DOHH2 (cell line): ENCODE results near the gene C22orf23.
"Not testable (repeated sequence)": the region's sequence is repeated elsewhere in the genome, so short reads cannot be mapped to it uniquely, and the experiment has no call there.

Experiments
- H3F3A ChIP-seq: fragments of 200-600 bp; sonication (generic), shearing (Covaris generic); 2 replicates; pipeline ENCODE4 v1.6.0; 2016; ENCODE audit warnings: antibody characterized with exemption, mild to moderate bottlenecking; ENCODE audit not compliant: control insufficient read depth, insufficient read depth
- H3K27ac ChIP-seq: fragments of 200-600 bp; sonication (generic); 2 replicates; pipeline ENCODE4 v1.5.1; 2014; ENCODE audit warnings: low read depth, mild to moderate bottlenecking, low read length, moderate library complexity
- H3K27me3 ChIP-seq: fragments of 200-600 bp; sonication (generic); 2 replicates; pipeline ENCODE4 v1.6.1; 2014; ENCODE audit warnings: mild to moderate bottlenecking, low read length, mixed read lengths; ENCODE audit not compliant: control insufficient read depth
- H3K36me3 ChIP-seq: fragments of 200-600 bp; sonication (generic); 2 replicates; pipeline ENCODE4 v1.6.1; 2014; ENCODE audit warnings: mild to moderate bottlenecking, low read length, moderate library complexity, mixed read lengths; ENCODE audit not compliant: control insufficient read depth
- H3K4me1 ChIP-seq: fragments of 200-600 bp; sonication (generic); 2 replicates; pipeline ENCODE4 v1.6.1; 2014; ENCODE audit warnings: mild to moderate bottlenecking, low read length, mixed read lengths; ENCODE audit not compliant: control insufficient read depth
- H3K4me2 ChIP-seq: fragments of 200-600 bp; sonication (generic); 2 replicates; pipeline ENCODE4 v1.6.0; 2014; ENCODE audit warnings: mild to moderate bottlenecking, low read length, moderate library complexity
- H3K4me3 ChIP-seq: fragments of 200-600 bp; sonication (generic); 2 replicates; pipeline ENCODE4 v1.5.1; 2014; ENCODE audit warnings: mild to moderate bottlenecking, low read length, mixed read lengths
- H3K79me2 ChIP-seq: fragments of 200-600 bp; sonication (generic); 2 replicates; pipeline ENCODE4 v1.6.1; 2014; ENCODE audit warnings: mild to moderate bottlenecking, low read length, mixed read lengths; ENCODE audit not compliant: control insufficient read depth
- H3K9me2 ChIP-seq: fragments of 200-600 bp; sonication (generic); replicated peaks from 2 replicates; pipeline ENCODE4 v1.6.1; 2014; ENCODE audit warnings: mild to moderate bottlenecking, low read length, mixed read lengths; ENCODE audit not compliant: control insufficient read depth
- H3K9me3 ChIP-seq: fragments of 200-600 bp; sonication (generic); 2 replicates; pipeline ENCODE4 v1.6.1; 2014; ENCODE audit warnings: antibody characterized with exemption, low read length, mixed read lengths; ENCODE audit not compliant: control insufficient read depth, insufficient read depth
- H4K20me1 ChIP-seq: fragments of 200-600 bp; sonication (generic); 2 replicates; pipeline ENCODE4 v1.6.0; 2014; ENCODE audit warnings: low read depth, mild to moderate bottlenecking, antibody characterized with exemption, low read length, moderate library complexity; ENCODE audit not compliant: control insufficient read depth, insufficient read depth
- CTCF ChIP-seq: fragments of 200-600 bp; sonication (generic); IDR thresholded peaks from one replicate; pipeline ENCODE4 v1.5.1; 2014; ENCODE audit warnings: antibody characterized with exemption, mild to moderate bottlenecking, low read depth, low read length; ENCODE audit not compliant: poor library complexity, severe bottlenecking
- EZH2phosphoT487 ChIP-seq: fragments of 200-600 bp; sonication (generic); IDR thresholded peaks from 2 replicates; pipeline ENCODE4 v1.6.1; 2017; ENCODE audit warnings: borderline replicate concordance, mild to moderate bottlenecking, antibody characterized with exemption, low read length, moderate library complexity, mixed read lengths

C22orf23 gene

GRCh38 chr22:37952629-37953028, 772 bp downstream of the C22orf23 start:
- not testable (repeated sequence) for H3K9me2 ChIP-seq, H3K9me3 ChIP-seq, H4K20me1 ChIP-seq, H3F3A ChIP-seq, H3K27ac ChIP-seq
- Histone ChIP-seq H3K27me3 (peaks cover 12% of the 10 kb centered on the region), H3K36me3 (peaks cover 13% of the 10 kb centered on the region), H3K4me3 (peak overlapping the region; percentile 82), H3K4me1 (peaks cover 16% of the 10 kb centered on the region), H3K4me2 (peak overlapping the region; percentile 90), H3K79me2 (peaks cover 37% of the 10 kb centered on the region)
- TF ChIP-seq EZH2phosphoT487 = peak; percentile 30; the same call in 1 of the 2 replicates

DNA sequence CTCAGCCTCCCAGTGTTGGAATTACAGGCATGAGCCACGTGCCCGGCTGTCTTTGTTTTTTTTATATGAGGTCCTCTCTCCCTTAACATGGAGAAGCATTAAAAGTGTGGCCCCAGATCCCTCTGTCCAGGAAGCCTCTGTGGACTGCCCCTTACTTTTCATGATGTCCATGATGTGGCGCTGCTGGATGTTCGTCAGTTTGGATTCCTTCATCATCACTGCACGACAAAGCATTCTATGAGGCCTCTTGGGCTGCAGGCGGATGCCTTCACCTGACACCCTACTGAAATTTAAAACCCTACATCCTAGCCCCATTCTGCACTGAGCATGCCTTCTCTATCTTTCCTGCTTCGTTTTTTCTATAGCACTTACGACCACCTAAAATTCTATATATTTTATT, 2.1 kb downstream of the C22orf23 start:
- no peaks in the 10 kb centered on the region for H3K36me3 ChIP-seq
- H3K4me2 ChIP-seq = no peak overlapping the region
- no peak overlapping the region for H3K4me3 ChIP-seq
- TF ChIP-seq EZH2phosphoT487 = no peak
- no peak for TF ChIP-seq CTCF
- peaks cover 16% of the 10 kb centered on the region for H3K4me1 ChIP-seq
- no peak overlapping the region for H3K27ac ChIP-seq
- peaks cover 26% of the 10 kb centered on the region for H3K79me2 ChIP-seq
- no peaks in the 10 kb centered on the region for H3K9me2 ChIP-seq
- H4K20me1 ChIP-seq = no peaks in the 10 kb centered on the region
- H3F3A ChIP-seq = no peaks in the 10 kb centered on the region
- peaks cover 12% of the 10 kb centered on the region for H3K27me3 ChIP-seq
- H3K9me3 ChIP-seq = no peaks in the 10 kb centered on the region

DNA sequence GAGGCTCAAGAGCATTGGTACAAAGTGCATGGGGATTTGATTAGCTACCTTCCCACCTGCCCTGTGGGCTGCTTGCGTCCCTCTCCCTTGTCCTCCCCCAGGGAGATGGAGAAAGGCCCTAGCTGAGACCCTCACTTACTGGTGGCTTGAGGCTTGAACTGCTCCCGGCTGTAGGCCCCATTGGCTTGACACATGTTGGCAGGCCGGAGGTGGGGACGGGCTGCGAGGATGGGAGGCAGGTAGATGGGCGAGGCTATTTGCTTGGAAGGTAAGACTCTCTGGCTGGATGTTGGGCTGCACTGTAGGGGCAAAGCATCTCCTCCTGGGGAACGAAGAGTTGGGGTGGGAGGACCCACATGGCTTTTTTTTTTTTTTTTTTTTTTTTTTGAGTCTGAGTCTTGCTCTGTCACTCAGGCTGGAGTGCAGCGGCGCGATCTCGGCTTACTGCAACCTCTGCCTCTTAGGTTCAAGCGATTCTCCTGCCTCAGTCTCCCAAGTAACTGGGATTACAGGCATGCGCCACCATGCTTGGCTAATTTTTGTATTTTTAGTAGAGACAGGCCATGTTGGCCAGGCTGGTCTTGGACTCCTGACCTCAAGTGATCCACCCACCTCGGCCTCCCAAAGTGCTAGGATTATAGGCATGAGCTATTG, 6.1 kb downstream of the C22orf23 start:
- H3K4me1 ChIP-seq, H3K9me2 ChIP-seq, H3F3A ChIP-seq, H3K27ac ChIP-seq, H3K79me2 ChIP-seq, H3K9me3 ChIP-seq, H3K27me3 ChIP-seq, H3K4me3 ChIP-seq, H3K36me3 ChIP-seq, H4K20me1 ChIP-seq, H3K4me2 ChIP-seq: not testable (repeated sequence)

DNA sequence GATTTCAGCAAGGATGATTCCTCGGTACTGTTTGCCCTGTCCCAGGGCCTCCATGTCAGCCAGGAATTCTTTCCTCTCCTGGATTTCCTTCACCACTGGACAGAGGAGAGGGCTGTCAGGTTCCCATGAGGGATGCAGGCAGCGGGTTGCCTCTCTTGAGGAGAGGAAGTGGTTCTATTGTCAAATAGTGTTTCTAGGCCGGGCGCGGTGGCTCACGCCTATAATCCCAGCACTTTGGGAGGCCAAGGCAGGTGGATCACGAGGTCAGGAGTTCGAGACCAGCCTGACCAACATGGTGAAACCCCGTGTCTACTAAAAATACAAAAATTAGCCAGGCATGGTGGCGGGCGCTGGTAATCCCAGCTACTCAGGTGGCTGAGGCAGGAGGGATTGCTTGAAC, 9.0 kb downstream of the C22orf23 start:
- not testable (repeated sequence) for H3K36me3 ChIP-seq, H3K27ac ChIP-seq, H3K4me3 ChIP-seq, H3K9me3 ChIP-seq, H3K79me2 ChIP-seq, H4K20me1 ChIP-seq, H3F3A ChIP-seq, H3K27me3 ChIP-seq, H3K4me2 ChIP-seq, H3K4me1 ChIP-seq, H3K9me2 ChIP-seq

DNA sequence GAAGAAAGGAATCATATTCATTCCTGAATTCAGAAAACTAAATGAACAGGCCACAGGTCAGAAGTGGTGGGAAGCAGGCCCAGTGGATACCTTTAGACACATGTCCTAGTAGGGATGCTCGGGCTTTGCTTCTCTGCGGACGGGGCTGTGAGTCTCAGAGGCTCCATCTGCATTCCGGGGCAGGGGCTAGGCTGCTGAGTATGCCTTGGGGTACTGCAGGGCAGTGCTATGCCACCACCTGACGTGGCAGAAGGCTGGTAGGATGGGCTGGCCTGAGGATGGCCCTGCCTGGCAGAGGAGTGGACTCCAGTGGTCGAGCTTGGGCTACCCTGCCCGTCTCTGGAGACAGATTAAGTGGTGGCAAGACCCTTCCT, 9.6 kb downstream of the C22orf23 start:
- no peak overlapping the region for H3K4me2 ChIP-seq
- no peak overlapping the region for H3K4me3 ChIP-seq
- no peak overlapping the region for H3K27ac ChIP-seq
- no peaks in the 10 kb centered on the region for H3K4me1 ChIP-seq
- H3F3A ChIP-seq = no peaks in the 10 kb centered on the region
- H3K9me3 ChIP-seq = no peaks in the 10 kb centered on the region
- H4K20me1 ChIP-seq = no peaks in the 10 kb centered on the region
- TF ChIP-seq CTCF = no peak
- TF ChIP-seq EZH2phosphoT487 = no peak
- H3K36me3 ChIP-seq = no peaks in the 10 kb centered on the region
- no peaks in the 10 kb centered on the region for H3K27me3 ChIP-seq
- H3K79me2 ChIP-seq = no peaks in the 10 kb centered on the region
- no peaks in the 10 kb centered on the region for H3K9me2 ChIP-seq
